ENCODE data around the gene INPP5K.

INPP5K gene

DNA sequence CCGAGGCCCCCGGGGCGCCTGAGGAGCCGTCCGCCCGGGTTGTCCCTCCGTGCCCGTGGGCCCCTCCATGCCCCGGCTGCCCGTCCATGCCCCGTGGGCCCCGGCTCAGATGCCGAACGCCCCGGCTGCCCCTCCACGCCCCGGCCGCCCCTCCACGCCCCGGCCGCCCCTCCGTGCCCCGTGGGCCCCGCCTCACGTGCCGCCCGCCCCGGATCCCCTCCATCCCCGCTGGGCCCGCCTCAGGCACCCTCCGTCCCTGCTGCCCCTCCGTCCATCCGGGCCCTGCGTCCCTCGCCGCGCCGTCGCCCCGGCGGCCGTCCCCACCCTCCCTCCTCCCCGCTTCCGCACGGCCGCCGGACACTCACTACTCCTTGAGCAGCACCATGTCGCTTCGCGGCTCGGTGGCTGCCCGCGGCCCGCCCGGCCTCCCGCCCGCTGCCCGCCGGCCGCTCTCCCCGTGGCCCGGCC, 45.8 kb upstream of the INPP5K start:
- Histone ChIP-seq H3K4me1 (ENCODE audit: control insufficient read depth, low read length) (peaks cover 71% of the 10 kb centered on the region), H3K79me2 (ENCODE audit: control insufficient read depth, low read length) (peaks cover 55% of the 10 kb centered on the region), H3K4me3 (ENCODE audit: low read length) (peak overlapping the region; percentile 86), H3K36me3 (ENCODE audit: control insufficient read depth, low read length) (peaks cover 34% of the 10 kb centered on the region), H4K20me1 (ENCODE audit: control insufficient read depth, insufficient read depth, low read depth, low read length) (peaks cover 22% of the 10 kb centered on the region), H3F3A (ENCODE audit: control insufficient read depth, insufficient read depth) (peaks cover 18% of the 10 kb centered on the region), H3K27me3 (ENCODE audit: control insufficient read depth, low read length) (no peaks in the 10 kb centered on the region), H3K4me2 (ENCODE audit: low read length) (peak overlapping the region; percentile 96), H3K27ac (ENCODE audit: low read depth, low read length) (peak overlapping the region; percentile 29; the same call in 1 of the 2 replicates), H3K9me2 (replicated peaks; ENCODE audit: control insufficient read depth, low read length) (no peaks in the 10 kb centered on the region), H3K9me3 (ENCODE audit: control insufficient read depth, insufficient read depth, low read length) (no peaks in the 10 kb centered on the region)
- TF ChIP-seq, protein P1, sequence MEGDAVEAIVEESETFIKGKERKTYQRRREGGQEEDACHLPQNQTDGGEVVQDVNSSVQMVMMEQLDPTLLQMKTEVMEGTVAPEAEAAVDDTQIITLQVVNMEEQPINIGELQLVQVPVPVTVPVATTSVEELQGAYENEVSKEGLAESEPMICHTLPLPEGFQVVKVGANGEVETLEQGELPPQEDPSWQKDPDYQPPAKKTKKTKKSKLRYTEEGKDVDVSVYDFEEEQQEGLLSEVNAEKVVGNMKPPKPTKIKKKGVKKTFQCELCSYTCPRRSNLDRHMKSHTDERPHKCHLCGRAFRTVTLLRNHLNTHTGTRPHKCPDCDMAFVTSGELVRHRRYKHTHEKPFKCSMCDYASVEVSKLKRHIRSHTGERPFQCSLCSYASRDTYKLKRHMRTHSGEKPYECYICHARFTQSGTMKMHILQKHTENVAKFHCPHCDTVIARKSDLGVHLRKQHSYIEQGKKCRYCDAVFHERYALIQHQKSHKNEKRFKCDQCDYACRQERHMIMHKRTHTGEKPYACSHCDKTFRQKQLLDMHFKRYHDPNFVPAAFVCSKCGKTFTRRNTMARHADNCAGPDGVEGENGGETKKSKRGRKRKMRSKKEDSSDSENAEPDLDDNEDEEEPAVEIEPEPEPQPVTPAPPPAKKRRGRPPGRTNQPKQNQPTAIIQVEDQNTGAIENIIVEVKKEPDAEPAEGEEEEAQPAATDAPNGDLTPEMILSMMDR (IDR thresholded peaks at IDR 0.05; ENCODE audit: low read depth, low read length, poor library complexity, severe bottlenecking), result no peak
- no peak for TF ChIP-seq EZH2phosphoT487 (IDR thresholded peaks at IDR 0.05; ENCODE audit: borderline replicate concordance, low read length)

DNA sequence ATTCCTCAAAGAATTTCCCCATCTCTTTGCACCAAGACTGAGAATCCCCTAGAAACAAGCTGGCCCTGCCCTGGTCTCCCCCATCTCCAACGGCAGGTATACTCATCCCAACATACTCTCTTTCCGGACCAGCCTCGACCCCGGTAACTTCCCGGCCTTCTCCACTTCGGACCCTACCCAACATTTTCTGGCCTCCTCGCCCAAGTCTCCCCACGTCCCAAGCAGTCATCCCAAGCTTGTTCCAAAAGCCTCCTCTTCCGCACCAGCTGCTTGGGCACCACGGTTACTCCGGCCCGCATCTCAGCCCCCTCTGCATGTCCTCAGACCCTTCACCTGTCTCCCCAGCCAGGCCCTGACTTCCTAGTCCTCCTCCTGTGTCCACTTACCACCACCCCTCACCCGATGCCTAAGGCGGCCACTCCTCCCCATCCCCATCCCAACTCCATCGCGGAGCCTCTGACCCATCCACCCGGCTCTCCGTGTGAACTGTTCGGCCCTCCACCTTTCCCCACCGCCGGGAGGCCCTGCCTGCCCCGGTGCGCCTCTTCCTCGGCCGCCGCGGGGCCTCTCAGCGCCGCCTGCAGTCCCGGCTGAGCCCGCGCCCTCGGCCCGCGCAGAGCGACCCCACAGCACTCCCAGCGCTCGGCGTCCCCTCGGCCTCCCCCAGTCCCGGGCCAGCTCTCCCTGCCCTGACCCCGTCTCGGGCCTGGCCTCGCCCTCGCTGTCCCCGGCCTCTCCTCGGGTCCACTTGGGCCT, 45.2 kb upstream of the INPP5K start:
- Histone ChIP-seq H4K20me1 (ENCODE audit: control insufficient read depth, insufficient read depth, low read depth, low read length) (peaks cover 23% of the 10 kb centered on the region), H3K4me3 (ENCODE audit: low read length) (peak overlapping the region; percentile 86), H3F3A (ENCODE audit: control insufficient read depth, insufficient read depth) (peaks cover 20% of the 10 kb centered on the region), H3K9me3 (ENCODE audit: control insufficient read depth, insufficient read depth, low read length) (no peaks in the 10 kb centered on the region), H3K4me2 (ENCODE audit: low read length) (peak overlapping the region; percentile 96), H3K4me1 (ENCODE audit: control insufficient read depth, low read length) (peaks cover 70% of the 10 kb centered on the region), H3K79me2 (ENCODE audit: control insufficient read depth, low read length) (peaks cover 60% of the 10 kb centered on the region), H3K27ac (ENCODE audit: low read depth, low read length) (peak overlapping the region; percentile 29; the same call in 1 of the 2 replicates), H3K27me3 (ENCODE audit: control insufficient read depth, low read length) (no peaks in the 10 kb centered on the region), H3K9me2 (replicated peaks; ENCODE audit: control insufficient read depth, low read length) (no peaks in the 10 kb centered on the region), H3K36me3 (ENCODE audit: control insufficient read depth, low read length) (peaks cover 38% of the 10 kb centered on the region)
- no peak for TF ChIP-seq EZH2phosphoT487 (IDR thresholded peaks at IDR 0.05; ENCODE audit: borderline replicate concordance, low read length)
- TF ChIP-seq, protein P1 (IDR thresholded peaks at IDR 0.05; ENCODE audit: low read depth, low read length, poor library complexity, severe bottlenecking), result peak; percentile 37

- Histone ChIP-seq H3K27ac (ENCODE audit: low read depth, low read length) (no peak overlapping the region), H3K79me2 (ENCODE audit: control insufficient read depth, low read length) (peaks cover 67% of the 10 kb centered on the region), H4K20me1 (ENCODE audit: control insufficient read depth, insufficient read depth, low read depth, low read length) (peaks cover 29% of the 10 kb centered on the region)
Observed at GRCh38 chr17:1560858-1561355, 44.5 kb upstream of the INPP5K start.

More at GRCh38 chr17:1560858-1561355, 44.5 kb upstream of the INPP5K start:
- no peak for TF ChIP-seq EZH2phosphoT487 (IDR thresholded peaks at IDR 0.05; ENCODE audit: borderline replicate concordance, low read length)
- TF ChIP-seq, protein P1 (IDR thresholded peaks at IDR 0.05; ENCODE audit: low read depth, low read length, poor library complexity, severe bottlenecking), result no peak
- peaks cover 70% of the 10 kb centered on the region for H3K4me1 ChIP-seq (ENCODE audit: control insufficient read depth, low read length)
- H3K9me3 ChIP-seq (ENCODE audit: control insufficient read depth, insufficient read depth, low read length), result no peaks in the 10 kb centered on the region
- no peaks in the 10 kb centered on the region for H3K27me3 ChIP-seq (ENCODE audit: control insufficient read depth, low read length)
- H3K9me2 ChIP-seq (replicated peaks; ENCODE audit: control insufficient read depth, low read length), result no peaks in the 10 kb centered on the region
- H3K4me3 ChIP-seq (ENCODE audit: low read length), result peak overlapping the region; percentile 86
- peaks cover 19% of the 10 kb centered on the region for H3F3A ChIP-seq (ENCODE audit: control insufficient read depth, insufficient read depth)
- peak overlapping the region; percentile 96 for H3K4me2 ChIP-seq (ENCODE audit: low read length)
- peaks cover 45% of the 10 kb centered on the region for H3K36me3 ChIP-seq (ENCODE audit: control insufficient read depth, low read length)

All from DOHH2 (cell line).